NCI-H2081 (cell line): Measurements from ENCODE around the gene TRMT5.

Source experiments
- DNase-seq, 2 experiments: peaks; one replicate each; lab custom pipeline; 2025; lab: John Stamatoyannopoulos, UW

The TRMT5 gene, protein sequence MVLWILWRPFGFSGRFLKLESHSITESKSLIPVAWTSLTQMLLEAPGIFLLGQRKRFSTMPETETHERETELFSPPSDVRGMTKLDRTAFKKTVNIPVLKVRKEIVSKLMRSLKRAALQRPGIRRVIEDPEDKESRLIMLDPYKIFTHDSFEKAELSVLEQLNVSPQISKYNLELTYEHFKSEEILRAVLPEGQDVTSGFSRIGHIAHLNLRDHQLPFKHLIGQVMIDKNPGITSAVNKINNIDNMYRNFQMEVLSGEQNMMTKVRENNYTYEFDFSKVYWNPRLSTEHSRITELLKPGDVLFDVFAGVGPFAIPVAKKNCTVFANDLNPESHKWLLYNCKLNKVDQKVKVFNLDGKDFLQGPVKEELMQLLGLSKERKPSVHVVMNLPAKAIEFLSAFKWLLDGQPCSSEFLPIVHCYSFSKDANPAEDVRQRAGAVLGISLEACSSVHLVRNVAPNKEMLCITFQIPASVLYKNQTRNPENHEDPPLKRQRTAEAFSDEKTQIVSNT

GRCh38 chr14:60980811-60981632 is at the start of gene TRMT5, which contains the start of gene SLC38A6:
TSS of gene TRMT5 (minus strand) at chr14:60981079. CDS start at chr14:60980973, 106 bp downstream.
TSS of gene SLC38A6 (plus strand) at chr14:60981245. CDS start at chr14:60981278, 33 bp downstream.
- peak; percentile 93 for DNase-seq

- no peak for DNase-seq
These were observed 45.6 kb upstream of the TRMT5 start for GRCh38 chr14:61026526-61026925.

GRCh38 chr14:61025251-61026223 is 44.7 kb upstream of the TRMT5 start:
- peak; percentile 61 to 73 for DNase-seq

GRCh38 chr14:61019537-61019936 is 38.7 kb upstream of the TRMT5 start:
- no peak for DNase-seq

GRCh38 chr14:61003571-61003970 is 22.7 kb upstream of the TRMT5 start:
- DNase-seq: no peak

GRCh38 chr14:60999536-60999935 is 18.7 kb upstream of the TRMT5 start:
- DNase-seq: no peak

DNA sequence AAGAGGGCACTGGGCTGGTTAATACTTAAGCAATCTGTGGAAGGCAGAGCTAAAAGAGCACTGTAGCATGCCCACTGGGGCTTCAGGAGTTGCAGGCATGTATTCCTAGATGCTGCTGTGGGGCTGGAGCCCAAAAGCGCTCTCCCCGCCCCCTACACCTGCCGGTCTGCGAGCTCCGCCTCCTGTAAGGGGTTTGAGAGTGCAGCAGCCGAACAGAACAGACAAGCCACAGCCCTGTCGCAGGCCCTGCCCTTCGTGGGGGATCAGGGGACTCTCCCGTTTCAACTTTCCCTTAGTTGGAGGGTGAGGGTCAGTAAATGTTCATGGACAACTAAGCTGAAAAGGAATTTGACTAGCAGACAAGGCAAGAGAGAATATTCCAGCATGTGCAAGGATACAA is 17.7 kb upstream of the TRMT5 start:
- DNase-seq: no peak

GRCh38 chr14:60989599-60989998 is 8.7 kb upstream of the TRMT5 start:
- DNase-seq: no peak

DNA sequence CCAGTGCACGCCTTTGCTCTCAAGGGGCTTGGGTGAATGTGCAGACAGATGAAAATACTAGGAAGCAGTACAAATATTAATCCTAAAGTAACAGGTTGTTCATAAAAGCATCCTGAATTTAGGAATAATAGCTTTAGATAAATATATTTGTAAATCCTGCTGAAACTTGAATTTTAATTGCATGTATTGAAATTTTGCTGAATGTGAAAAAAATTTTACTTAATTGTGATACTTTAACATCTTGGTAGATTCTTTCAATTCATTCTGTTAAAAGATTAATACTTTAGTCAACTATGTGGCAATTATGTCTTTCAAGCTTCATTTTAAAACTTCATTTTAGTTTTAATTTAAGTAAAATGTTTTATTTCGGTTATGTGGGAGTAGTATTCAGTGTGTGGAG is 5.6 kb upstream of the TRMT5 start:
- DNase-seq: no peak

DNA sequence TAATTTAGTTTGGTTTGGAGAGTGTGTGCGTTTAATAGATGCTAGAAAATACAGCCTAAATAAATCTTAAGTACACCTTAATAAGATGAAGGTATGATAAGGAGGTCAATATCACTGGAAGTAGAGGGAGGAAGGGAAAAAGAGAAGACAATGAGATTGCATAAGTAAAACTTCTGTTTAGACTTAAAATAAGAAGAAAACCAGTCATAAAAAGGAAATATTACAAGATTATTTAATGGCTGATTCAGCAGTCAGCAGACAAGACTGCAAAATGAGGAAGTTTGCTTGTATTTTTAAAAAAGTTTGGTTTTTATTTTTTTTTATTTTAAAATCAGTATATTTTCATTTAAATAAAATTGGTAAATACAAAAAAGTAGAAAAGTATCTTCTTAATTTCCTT is 3.3 kb upstream of the TRMT5 start:
- no peak for DNase-seq

DNA sequence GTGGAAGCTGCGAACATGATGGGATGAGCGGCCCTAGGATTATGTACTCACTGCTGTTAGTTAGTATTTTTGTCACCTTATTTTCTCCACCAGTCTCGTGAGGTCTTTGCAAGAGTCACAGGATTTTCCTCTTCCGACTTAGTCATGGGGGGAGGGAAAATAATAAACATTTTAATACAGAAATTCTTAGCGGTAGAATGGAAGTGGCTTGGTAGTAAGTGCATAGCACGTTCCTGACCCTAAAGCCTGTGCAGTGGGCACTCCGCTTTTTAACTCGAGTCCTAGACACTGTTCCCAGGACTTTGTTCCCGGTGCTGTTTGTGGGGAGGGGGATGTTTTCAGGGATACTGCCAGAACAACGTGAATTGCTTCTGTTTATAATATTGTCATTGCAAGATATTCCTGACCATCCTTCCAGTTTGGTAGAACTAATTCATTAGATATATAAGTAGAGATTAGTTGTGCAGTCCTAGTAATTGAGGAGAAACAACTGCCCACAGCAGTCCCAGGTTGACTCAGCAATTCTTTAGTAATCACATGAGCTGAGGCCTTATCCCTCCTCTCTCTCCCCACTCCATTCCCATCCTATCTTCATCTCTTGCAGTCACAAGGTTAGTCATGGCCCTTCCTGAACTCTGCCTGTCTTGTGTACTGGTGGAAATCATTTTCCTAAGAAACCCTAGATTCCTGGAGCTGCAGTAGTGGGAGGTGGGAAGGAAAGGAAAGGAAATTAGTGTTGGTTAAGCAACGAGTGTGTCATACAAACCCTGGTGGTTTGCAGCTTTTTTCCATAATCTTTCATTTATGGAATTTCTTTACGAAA is 965 bp upstream of the TRMT5 start:
- DNase-seq: no peak

- DNase-seq: peak; percentile 7 to 60
These were observed 3.0 kb downstream of the TRMT5 start for GRCh38 chr14:60977847-60978246.

DNA sequence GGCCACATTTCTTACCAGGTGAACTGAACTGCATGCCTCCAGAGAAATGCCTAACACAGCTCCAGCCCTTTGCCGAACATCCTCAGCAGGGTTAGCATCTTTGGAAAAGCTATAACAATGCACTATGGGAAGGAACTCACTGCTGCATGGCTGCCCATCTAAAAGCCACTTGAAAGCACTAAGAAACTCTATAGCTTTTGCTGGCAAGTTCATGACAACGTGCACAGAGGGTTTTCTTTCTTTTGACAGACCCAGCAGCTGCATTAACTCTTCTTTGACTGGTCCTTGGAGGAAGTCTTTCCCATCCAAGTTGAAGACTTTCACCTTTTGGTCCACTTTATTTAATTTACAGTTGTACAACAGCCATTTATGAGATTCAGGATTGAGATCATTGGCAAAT is 5.3 kb downstream of the TRMT5 start:
- no peak for DNase-seq

GRCh38 chr14:60974090-60974651 is 6.7 kb downstream of the TRMT5 start:
- DNase-seq: no peak

DNA sequence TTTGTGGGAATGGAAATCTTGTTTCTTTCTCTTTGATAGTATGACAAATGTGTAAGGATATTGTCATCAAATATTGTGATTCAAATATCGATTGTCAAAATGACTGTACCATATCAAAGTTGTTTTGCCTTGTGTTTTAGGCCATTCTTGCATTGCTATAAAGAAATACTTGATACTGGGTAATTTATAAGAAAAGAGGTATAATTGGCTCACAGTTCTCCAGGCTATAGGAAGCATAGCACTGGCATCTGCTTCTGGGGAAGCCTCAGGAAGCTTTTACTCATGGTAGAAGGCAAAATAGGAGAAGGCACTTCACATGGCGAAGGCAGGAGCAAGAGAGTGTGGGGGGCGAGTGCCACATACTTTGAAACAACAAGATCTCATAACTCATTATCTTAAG is 7.8 kb downstream of the TRMT5 start:
- DNase-seq: no peak

DNA sequence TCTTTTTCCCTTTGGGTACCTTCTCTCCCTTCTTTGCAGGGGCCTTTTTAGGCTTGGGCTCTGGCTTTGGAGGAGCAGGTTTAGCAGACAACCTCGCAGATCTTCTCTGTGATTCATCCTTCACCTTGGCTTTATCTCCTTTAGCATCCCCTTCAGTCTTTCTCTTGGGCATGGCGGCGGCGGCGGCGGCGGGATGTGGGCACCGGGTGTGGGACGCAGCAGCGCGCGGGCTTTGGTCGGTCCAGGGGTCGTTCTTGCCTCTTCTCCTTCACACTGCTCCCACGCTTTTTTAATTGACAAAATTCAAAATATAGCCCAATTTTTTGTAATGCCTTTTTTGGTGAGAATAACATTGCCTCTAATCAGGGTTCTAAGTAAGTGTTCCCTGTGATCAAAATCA is 8.6 kb downstream of the TRMT5 start:
- no peak for DNase-seq

DNA sequence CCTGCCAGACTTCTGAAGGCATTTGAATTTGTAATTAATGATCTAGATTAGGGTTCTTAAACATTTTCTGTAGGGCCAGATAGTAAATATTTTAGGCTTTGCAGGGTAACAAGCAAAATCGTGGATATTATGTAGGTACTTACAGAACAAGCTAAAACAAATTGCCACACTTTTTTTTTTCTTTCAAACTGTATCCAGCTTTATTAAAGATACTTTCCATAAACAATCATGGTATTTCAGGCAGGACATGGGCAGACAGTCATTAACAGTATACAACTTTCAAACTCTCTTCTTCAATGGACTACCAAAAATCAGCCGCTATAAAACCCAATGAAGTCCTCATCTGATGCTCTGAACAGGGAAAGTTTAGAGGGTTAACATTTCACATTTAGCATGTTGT is 9.6 kb downstream of the TRMT5 start:
- no peak for DNase-seq

DNA sequence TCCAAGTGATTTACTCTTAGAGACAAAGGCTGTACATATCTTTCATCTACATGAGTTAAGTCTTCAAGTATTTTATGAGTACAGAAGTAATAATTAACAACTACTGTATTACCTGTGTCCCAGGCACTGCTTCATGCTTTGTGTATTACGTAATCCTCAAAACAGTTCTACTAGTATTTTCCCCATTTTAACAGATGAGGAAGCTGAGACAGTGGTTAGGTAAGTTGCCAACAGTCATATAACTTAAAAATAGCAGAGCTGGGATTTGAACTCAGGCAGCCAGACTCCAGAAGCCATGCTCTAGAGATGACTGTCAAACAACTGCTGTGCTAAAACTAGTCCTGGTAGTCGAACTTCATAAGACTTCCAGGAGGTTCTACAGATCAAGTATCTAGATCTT is 10.7 kb downstream of the TRMT5 start:
- no peak for DNase-seq

- DNase-seq: no peak
These were observed 12.2 kb downstream of the TRMT5 start for GRCh38 chr14:60968671-60969070.

GRCh38 chr14:60968099-60968498 is 12.8 kb downstream of the TRMT5 start:
- no peak for DNase-seq
